Hepatocyte (in vitro differentiated cells): ENCODE data around the gene CHRDL1.

Experiments
- CTCF ChIP-seq: fragments of 200-600 bp; sonication (generic); IDR thresholded peaks from 2 replicates; pipeline ENCODE4 v1.5.1; 2016; ENCODE audit warnings: antibody characterized with exemption, mild to moderate bottlenecking; ENCODE audit not compliant: poor library complexity
- EZH2 ChIP-seq: fragments of 200-600 bp; sonication (generic); IDR thresholded peaks from 2 replicates; pipeline ENCODE4 v1.6.1; 2016; ENCODE audit warnings: antibody characterized with exemption, mild to moderate bottlenecking, borderline replicate concordance
- EZH2phosphoT487 ChIP-seq: fragments of 200-600 bp; sonication (generic); IDR thresholded peaks from one replicate; pipeline ENCODE4 v1.6.1; 2018; ENCODE audit warnings: antibody characterized with exemption, mild to moderate bottlenecking, low read depth, moderate library complexity; ENCODE audit not compliant: unreplicated experiment, severe bottlenecking

GRCh38 chrX:110675886-110676285 is 119.7 kb downstream of the CHRDL1 start:
- TF ChIP-seq CTCF (no peak), EZH2 (no peak), EZH2phosphoT487 (no peak)
